Anterior cingulate cortex (tissue), 58 donors: Measurements from ENCODE around the gene KHDC1.
"Not testable (repeated sequence)": the region's sequence is repeated elsewhere in the genome, so short reads cannot be mapped to it uniquely, and the experiment has no call there.

ENCODE experiments used
- DNase-seq, 58 donors: peaks; one replicate each; lab custom pipeline; 2025; lab: John Stamatoyannopoulos, UW

The KHDC1 gene, protein sequence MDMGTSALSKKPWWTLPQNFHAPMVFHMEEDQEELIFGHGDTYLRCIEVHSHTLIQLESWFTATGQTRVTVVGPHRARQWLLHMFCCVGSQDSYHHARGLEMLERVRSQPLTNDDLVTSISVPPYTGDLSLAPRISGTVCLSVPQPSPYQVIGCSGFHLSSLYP

DNA sequence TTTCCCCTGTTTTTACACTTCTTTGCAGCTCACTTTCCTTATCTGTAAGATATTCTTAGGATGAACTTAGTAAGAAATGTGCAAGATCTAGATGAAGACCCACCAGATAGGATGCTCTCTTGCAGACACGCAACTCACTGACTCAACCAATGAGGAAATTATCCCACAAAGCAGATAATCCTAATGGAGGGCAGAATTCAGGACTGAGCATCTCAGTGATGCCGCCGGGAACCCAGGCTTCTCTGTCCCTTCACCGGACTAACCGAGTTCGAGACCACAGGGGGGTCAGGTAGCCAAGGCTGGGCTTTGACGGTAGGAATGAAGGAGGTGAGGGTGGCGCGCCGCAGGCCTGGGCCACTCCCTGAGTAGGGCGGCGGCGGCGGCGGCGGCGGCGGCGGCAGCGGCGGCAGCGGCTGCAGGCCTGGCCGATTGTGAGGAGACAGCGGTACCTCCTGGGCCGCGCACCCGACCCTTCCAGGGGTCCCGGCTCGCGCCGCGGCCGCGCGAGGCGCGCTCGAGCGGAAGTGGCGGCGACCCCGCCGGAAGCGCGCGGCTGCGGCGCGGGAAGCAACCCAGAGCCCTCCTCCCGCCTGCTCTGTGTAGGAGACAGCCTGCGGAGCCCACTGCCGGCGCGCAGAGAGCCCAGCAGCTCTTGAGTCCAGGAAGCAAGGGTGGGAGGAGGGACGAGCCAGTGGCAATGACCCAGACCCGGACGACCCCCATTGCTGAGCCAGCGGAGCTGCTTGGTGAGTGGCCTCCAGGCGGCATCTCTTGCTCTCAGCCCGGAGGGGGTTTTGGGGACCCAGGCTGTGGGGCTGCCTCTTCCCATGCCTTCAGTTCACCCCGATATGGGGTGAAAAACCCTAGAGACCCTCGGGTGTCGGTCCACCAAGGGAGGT lies at the start of gene KHDC1:
Gene KHDC1, minus strand, starts transcription at position 526 of the 899 bp plus-strand sequence. CDS start 20,679 bp downstream, outside the sequence.
- peak in 54 of 58 donors; percentile 11 to 77 (median 44) for DNase-seq

DNA sequence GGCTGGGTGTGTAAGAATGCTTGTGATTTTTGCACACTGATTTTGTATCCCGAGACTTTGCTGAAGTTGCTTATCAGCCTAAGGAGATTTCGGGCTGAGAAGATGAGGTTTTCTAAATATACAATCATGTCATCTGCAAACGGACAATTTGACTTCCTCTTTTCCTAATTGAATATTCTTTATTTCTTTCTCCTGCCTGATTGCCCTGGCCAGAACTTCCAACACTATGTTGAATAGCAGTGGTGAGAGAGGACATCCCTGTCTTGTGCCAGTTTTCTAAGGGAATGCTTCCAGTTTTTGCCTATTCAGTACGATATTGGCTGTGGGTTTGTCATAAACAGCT lies 47.5 kb upstream of the KHDC1 start:
- not testable (repeated sequence) for DNase-seq

DNA sequence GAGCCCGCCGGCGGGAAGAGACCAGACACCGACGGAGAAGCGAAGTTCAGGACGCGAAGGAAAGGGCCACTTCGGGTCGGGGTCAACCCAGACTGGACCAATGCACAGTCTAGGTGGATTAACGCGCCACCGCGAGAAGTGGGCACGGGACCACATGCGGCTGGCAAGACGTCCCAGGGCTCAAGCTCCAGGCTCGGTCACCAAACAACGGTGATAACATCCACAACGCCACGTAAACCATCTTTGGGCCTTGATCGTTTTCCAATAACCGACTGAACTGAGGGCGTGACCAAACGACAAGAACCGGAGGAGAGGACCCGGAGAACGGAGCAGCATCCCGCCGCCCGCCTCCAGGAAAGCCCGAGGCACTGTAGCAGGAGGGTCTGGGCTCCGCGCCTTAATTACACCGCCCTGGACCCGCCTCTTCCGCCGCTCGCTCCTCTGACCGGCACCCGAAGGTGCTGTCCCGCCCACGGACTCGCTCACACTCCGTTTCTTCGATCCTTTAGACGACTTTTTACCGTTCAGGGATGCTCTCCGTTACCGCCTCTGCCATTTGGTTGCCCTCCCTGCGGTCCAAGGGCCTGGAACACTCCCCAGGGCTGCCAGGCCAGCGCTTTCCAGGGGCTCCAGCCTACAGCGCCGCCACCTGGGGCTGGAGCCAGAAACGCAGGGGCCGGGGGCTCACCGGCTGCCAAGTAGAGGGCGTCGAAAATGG lies 46.9 kb upstream of the KHDC1 start:
- peak in 45 of 58 donors; percentile 5 to 68 (median 36) for DNase-seq

DNA sequence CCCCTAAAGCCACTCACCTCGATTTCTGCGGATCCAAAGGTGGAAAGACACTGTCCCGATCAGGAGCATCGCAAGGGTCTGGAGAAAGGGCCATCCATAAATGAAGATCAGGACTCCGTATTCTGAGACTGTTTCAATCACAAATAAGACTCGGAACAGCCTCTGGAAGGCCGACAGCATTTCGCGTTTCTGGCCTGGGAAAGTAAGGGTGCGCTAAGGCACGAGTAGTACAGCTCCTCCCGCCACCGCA lies 46.5 kb upstream of the KHDC1 start:
- peak in 4 of 58 donors; percentile 12 to 44 (median 28) for DNase-seq

DNA sequence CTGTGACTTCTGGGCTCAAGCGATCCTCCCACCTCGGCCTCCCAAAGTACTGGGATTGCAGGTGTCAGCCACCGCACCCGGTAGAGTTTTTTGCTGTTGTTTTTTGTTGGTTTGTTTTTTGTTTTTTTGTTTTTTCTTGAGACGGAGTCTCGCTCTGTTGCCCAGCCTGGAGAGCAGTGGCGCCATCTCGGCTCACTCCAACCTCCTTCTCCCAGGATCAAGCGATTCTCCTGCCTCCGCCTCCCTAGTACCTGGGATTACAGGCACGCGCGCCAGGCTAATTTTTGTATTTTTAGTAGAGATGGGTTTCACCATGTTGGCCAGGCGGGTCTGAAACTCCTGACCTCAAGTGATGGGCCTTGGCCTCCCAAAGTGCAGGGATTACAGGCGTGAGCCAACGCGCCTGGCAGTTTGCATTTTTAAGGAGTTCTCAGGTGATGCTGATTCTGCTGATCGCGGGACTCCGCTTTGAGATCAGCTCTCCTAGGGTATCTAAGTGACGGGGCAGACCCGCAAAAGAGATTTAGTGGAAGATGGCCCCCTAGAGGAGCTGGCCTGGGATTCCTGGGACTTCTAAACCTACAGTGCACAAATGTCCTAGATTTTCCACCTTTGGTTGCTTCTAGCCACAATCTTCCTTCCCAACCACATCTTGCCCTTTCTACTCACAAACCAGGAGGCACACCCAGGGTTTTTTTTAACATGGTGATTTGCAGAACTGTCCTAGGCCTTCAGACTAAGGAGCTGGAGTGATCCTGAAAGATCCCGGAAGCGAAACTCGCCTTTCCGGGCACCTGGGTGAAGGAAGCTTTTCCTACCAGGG lies 45.9 kb upstream of the KHDC1 start:
- no peak for DNase-seq

DNA sequence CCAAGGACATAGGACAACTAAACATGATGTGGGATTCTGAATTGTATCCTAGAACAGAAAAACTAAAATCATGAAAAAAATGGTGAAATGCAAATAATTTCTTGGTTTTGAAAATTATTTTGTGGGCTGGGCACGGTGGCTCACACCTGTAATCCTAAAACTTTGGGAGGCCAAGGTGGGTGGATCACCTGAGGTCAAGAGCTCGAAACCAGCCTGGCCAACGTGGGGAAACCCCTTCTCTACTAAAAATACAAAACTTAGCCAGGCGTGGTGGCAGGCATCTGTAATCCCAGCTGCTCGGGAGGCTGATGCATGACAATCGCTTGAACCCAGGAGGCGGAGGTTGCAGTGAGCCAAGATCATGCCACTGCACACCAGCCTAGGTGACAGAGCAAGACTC lies 40.8 kb upstream of the KHDC1 start:
- DNase-seq: not testable (repeated sequence)

DNA sequence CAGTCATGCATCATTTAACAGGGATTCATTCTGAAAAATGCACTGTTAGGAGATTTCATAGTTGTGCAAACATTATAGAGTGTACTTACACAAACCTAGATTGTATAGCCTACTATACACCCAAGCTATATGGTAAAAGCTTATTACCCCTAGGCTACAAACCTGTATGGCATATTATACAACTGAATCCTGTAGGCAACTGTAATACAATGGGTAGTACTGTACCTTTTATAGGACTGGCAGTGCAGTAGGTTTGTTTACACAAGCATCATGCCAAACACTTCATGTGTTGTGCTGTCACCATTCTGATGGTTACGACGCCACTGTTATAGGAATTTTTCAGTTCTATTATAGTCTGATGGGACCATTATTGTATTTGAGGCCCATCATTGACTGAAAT lies 39.3 kb upstream of the KHDC1 start:
- DNase-seq: no peak

DNA sequence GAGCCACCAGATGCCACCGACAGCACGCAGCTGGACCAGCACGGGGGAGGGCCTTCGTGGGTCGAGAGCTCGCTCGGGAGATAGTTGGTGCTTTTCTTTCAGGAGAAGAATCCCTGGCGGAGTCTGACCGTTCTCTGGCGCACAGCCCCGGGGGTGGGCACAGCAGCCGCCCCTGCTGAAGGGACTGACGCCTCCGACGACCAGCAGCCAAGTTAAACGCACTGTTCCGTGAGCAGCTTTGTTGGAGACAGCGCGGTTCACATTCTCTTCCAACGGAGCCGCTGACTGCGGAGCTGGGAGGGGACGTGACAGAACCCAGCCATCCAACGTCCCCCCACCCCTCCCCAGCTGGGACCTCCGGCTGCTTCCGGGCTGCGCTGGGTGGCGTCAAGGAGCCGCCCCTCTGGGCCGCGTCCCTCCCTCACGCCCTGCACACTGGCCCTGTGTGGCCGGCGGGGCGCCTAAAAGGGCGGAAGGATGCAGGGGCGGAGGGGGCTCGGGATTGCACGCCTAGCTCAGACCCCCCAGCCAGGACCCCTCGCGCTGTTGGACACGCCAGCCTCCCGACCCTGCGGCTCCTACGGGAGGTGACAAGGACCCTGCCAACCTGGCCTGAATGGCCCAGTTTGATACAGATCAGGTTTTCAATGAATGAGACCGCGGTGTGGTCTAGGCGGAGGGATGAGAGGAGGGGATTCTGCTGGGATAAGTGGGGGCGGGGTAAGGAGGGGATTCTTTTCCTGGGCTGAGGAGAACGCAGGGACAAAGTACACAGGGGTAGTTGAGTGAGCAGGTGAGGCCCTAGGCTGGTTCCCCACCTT lies 36.4 kb upstream of the KHDC1 start:
- DNase-seq: peak in 15 of 58 donors; percentile 7 to 35 (median 19)

DNA sequence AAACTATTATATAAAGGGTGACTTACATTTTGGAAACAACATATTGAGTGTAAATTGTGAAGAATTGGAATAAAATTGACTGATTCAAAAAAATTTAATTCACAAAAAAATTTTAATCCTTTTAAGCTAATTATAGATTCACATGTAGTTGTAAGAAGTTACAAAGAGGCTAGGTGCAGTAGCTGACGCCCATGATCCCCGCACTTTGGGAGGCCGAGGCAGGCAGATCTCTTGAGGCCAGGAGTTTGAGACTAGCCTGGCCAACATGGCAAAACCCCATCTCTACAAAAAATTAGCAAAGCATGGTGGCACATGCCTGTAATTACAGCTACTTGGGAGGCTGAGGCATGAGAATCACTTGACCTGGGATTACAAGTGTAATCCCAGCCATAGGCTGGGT lies 30.3 kb upstream of the KHDC1 start:
- DNase-seq: no peak

DNA sequence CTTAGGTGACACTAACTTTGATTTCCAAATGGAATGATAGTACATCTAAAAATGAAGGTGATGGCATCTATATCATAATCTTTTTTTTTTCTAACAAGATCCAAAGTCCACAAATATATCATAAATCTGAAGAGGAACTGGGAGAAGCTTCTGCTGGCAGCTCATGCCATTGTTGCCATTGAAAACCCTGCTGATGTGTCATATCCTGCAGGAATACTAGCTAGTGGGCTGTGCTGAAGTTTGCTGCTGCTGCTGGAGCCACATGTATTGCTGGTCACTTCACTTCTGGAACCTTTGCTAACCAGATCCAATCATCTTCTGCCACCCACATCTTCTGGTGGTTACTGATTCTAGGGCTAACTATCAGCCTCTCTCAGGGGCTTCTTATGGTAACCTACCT lies 27.4 kb upstream of the KHDC1 start:
- no peak for DNase-seq

DNA sequence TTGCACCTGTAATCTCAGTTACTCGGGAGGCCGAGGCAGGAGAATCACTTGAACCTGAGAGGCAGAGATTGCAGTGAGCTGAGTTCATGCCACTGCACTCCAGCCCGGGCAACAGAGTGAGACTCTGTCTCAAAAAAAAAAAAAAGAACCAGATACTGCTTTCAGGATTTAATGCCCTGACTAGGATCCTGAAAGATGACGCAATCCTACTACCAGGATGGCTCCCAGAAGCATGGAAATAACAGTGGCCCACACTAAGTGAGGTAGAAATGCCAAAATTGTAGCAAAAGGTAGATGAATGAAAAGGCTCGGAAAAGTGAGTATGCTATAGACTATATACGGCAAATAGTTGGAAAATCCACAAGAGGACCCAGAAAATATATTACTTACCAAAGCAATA lies 23.8 kb upstream of the KHDC1 start:
- no peak for DNase-seq

DNA sequence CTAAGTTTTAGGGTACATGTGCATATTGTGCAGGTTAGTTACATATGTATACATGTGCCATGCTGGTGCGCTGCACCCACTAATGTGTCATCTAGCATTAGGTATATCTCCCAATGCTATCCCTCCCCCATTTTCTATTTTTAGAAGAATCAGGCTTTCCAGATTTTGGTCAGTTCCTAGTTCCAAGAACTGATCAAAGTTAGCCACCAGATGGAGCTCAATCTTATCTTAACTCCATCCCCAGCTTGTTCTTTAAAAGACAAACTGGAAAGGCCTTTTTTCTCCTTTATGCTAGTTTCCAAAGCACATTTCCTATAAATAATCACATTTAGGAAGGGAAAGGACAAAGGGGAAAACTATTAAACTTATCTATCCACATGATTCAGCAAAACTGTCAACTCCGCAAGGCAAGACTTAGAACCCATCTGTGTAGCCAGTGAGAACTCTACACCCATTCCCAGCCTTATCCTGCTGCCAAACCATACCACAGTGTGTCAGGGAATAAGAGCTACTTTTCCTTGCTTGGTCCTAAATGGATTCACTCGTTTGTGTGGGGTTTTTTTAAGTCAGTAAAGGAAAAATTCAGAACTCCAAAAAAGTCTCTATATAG lies 22.8 kb upstream of the KHDC1 start:
- DNase-seq: no peak

DNA sequence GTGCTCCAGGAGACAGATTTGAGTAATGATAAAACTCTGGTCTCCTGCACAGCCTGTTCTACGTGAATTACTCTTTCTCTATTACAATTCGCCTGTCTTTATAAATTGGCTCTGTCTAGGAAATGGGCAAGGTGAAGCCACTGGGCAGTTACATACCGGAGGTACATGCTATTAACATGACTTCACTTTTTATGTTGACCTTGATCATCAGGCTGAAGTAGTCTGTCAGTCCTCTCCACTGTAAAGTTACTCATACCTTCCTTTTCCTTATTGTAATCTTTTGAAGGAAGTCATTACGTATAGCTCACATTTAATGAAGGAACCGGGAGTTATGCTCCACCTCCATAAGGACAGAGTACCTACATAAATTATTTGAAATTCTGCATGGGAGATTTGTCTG lies 19.9 kb upstream of the KHDC1 start:
- no peak for DNase-seq

DNA sequence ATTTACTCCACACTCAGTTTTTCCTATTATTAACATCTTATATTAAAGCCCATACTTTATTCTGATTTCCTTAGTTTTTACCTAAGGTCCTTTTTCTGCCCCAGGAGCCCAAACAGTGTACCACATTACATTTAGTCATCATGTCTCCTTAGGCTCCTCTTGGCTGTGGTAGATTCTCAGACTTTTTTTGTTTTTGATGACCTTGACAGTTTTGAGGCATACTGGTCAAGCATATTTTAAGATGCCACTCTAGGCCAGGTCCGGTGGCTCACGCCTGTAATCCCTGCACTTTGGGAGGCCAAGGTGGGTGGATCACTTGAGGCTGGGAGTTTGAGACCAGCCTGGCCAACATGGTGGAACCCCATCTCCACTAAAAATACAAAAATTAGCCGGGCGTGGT lies 18.7 kb upstream of the KHDC1 start:
- not testable (repeated sequence) for DNase-seq

DNA sequence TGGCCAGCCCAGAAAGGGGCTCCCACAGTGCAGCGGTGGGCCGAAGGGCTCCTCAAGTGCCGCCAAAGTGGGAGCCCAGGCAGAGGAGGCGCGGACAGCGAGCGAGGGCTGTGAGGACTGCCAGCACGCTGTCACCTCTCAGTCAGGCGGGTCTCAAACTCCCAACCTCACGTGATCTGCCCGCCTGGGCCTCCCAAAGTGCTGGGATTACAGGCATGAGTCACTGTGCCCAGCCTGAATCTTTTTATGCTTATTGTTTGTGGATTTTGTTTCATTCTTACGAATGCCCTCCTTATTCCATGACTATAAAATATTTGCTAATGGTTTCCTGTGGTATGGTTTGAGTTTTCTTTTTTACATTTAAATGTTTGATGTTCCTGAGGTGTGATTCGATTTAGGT lies 6.3 kb upstream of the KHDC1 start:
- not testable (repeated sequence) for DNase-seq

DNA sequence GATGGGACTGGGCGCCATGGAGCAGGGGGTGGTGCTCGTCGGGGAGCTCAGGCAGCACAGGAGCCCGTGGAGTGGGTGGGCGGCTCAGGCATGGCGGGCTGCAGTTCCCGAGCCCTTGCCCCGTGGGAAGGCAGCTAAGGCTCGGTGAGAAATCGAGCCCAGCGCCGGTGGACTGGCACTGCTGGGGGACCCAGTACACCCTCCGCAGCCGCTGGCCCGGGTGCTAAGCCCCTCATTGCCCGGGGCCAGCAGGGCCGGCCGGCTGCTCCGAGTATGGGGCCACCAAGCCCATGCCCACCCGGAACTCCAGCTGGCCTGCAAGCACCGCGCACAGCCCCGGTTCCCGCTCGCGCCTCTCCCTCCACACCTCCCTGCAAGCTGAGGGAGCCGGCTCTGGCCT lies 5.9 kb upstream of the KHDC1 start:
- not testable (repeated sequence) for DNase-seq

DNA sequence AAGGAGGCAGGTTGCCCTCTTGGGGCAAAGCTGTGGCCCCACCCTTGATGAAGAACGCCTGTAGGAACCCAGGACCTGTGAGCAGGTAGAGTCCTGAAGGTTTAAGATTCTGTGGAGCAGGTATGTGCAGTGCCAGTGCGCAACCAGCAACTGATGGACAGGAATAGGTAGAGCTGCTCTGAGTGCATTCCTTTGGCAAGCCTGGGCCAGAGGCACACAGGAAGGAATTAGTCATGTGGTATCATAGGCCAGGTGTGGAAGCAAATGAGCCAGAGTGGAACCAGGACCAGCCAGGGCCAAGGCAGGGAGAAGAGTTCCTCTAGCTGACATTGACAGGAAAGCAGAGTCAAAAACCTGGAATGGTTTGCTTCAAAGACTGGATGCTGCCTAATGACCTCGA lies 1.4 kb upstream of the KHDC1 start:
- no peak for DNase-seq

DNA sequence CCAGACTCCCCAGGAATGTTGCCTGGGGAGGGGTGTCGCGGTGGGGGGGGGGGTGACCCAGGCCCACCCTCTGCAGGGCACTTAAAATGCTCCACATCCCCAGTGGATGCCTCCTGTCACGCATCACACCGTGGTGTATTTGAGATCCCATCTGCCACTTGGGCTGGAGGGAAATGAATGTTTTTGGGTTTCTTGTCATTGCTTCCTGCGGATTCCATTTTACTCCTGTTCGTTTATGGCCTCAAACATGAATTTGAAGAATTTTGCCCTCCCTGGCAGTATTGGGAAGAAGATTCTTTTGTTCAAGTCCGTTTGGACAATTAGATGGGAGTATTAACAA lies 544 bp upstream of the KHDC1 start:
- peak in 7 of 58 donors; percentile 7 to 43 (median 29) for DNase-seq

DNA sequence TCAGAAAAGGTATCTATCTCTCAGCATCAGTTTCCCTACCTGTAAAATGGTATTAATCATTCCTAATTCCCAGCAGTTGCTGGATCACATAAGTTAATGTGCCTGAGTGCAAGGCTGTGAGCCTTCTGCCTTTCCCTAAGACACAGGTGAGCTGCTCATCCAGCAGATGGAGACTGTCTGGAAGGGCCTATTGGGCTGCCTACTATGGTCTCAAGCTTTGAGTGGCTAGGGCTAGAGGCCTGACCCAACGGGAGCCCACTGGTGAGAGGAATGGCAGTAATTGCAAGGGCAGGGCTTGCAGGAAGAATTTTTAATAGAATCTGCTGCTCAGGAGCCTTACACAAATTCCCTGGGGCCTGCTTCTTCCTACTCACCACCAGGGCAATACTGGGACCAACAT lies 4.3 kb downstream of the KHDC1 start:
- DNase-seq: no peak

DNA sequence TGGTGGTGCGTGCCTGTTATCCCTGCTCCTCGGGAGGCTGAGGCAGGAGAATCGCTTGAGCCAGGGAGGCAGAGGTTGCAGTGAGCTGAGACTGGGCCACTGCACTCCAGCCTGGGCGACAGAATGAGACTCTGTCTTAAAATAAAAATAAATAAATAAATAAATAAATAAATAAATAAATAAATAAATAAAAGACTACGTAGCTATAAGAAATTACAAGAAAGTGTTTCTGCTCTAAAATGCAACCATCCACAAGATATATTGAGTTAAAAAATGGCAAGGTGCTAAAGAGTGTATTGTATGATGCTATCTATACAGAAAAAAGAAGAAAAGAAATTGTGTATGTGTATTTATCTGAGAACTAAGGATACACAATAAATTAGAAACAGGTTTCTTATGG lies 8.7 kb downstream of the KHDC1 start:
- DNase-seq: not testable (repeated sequence)
